Measurements from ENCODE around the gene RAPGEF2.

DNA sequence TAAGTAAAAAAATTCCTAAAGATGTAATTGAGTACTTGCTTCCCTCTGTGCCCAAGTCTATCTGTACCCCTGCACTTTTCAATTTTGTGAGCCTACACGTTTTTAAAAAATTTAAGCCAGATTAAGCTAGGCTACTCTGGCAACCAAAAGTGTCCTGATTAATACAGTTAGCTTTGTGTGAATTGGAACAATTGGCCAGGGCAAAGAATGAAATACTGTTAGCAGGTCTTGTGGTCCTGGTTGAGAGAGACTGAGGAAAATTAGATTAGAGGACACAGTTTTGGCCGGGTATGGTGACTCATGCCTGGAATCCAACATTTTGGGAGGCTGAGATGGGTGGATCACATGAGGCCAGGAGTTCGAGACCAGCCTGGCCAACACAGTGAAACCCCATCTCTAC is 293.3 kb downstream of the RAPGEF2 start:
- no peak for TF ChIP-seq CTCF (IDR thresholded peaks at IDR 0.05; ENCODE audit: low read depth, low read length)
- TF ChIP-seq POLR2A (IDR thresholded peaks at IDR 0.05; ENCODE audit: extremely low read depth, insufficient read length): no peak
- no peak for TF ChIP-seq MAX (IDR thresholded peaks at IDR 0.05; ENCODE audit: low read depth, low read length)
- no peak for TF ChIP-seq MYC (IDR thresholded peaks at IDR 0.05; ENCODE audit: low read depth, low read length)

Measured in NB4 (cell line).